Brain microvascular endothelial cell (primary cell): ENCODE results near the gene CACNA1E.
"Not testable (repeated sequence)": the region's sequence is repeated elsewhere in the genome, so short reads cannot be mapped to it uniquely, and the experiment has no call there.

Experiments
- DNase-seq: peaks from one replicate; pipeline ENCODE4 v3.0.0-alpha.2; 2020
- H3K27ac ChIP-seq: fragments of 250-450 bp; sonication (Bioruptor Pico); 2 replicates; pipeline ENCODE4 v1.5.1; 2020; ENCODE audit warnings: mild to moderate bottlenecking, moderate library complexity
- H3K27me3 ChIP-seq: fragments of 250-450 bp; sonication (Bioruptor Pico); replicated peaks from 2 replicates; pipeline ENCODE4 v1.5.1; 2020; ENCODE audit warnings: mild to moderate bottlenecking
- H3K36me3 ChIP-seq: fragments of 250-450 bp; sonication (Bioruptor Pico); replicated peaks from 2 replicates; pipeline ENCODE4 v1.5.1; 2020; ENCODE audit warnings: mild to moderate bottlenecking
- H3K4me3 ChIP-seq: 2 replicates; pipeline ENCODE4 v1.5.1; 2011; ENCODE audit warnings: low read depth, mild to moderate bottlenecking, control low read depth, low read length, moderate library complexity
- CTCF ChIP-seq: IDR thresholded peaks from 2 replicates; pipeline ENCODE4 v1.5.1; 2011; ENCODE audit warnings: low read depth, mild to moderate bottlenecking, moderate library complexity, low read length, control low read depth, inconsistent platforms; ENCODE audit errors: missing control alignments
- in situ Hi-C: cut with HindIII; loops from 2 replicates; pipeline ENCODE4 v1.10.0; 2017; ENCODE audit warnings: low sequenced_read_pairs, low pct_ligation_motif_present

Gene CACNA1E

DNA sequence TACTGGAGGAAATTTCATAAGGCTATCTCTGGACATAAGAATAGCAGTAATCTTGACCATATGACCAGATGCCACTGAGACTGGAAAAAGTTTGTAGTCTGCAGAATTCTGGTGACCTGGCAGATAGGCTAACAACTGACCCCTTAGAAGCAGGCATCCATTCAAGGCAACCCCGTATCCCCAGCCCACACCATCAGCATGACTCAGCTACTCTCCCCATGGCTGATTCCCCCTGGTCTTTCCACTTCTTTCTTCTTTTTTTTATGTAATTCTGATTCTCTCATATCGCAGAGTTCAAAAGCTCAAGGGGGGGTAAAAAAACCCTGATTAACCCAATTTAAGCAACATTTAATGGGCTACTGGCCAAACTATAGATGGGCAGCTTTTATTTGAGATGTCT is 335.1 kb downstream of the CACNA1E start:
- Histone ChIP-seq H3K4me3 (no peak overlapping the region), H3K36me3 (no peaks in the 10 kb centered on the region), H3K27ac (no peak overlapping the region), H3K27me3 (no peaks in the 10 kb centered on the region)
- in situ Hi-C loops: no loop called here
- DNase-seq: no peak
- no peak for TF ChIP-seq CTCF

DNA sequence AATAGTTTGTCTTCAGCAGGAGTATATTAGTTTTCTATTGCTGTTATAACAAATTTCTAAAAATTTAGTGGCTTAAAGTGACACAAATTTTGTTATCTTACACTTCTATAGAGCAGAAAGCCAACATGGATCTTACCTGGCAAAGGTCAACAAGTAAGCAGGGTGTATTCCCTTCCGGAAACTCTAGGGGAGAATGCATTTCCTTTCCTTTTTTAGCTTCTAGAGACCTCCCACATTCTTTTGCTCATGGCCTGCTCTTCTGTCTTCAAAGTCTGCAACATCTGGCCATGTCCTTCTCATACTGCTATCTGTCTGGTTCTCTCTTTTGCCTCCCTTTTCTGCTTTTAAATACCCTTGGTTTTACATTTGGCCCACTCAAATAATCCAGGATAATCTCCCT is 335.6 kb downstream of the CACNA1E start:
- H3K27ac ChIP-seq: no peak overlapping the region
- no peak for DNase-seq

GRCh38 chr1:181821701-181822100 is 338.4 kb downstream of the CACNA1E start:
- H3K36me3 ChIP-seq: no peaks in the 10 kb centered on the region
- no peak for TF ChIP-seq CTCF
- H3K27me3 ChIP-seq: no peaks in the 10 kb centered on the region
- DNase-seq: no peak
- in situ Hi-C loops: no loop called here
- no peak overlapping the region for H3K27ac ChIP-seq
- no peak overlapping the region for H3K4me3 ChIP-seq

More for the DNA sequence above, 335.6 kb downstream of the CACNA1E start:
- Histone ChIP-seq H3K36me3 (no peaks in the 10 kb centered on the region), H3K27me3 (no peaks in the 10 kb centered on the region), H3K4me3 (no peak overlapping the region)
- in situ Hi-C loops: no loop called here
- TF ChIP-seq CTCF: no peak

DNA sequence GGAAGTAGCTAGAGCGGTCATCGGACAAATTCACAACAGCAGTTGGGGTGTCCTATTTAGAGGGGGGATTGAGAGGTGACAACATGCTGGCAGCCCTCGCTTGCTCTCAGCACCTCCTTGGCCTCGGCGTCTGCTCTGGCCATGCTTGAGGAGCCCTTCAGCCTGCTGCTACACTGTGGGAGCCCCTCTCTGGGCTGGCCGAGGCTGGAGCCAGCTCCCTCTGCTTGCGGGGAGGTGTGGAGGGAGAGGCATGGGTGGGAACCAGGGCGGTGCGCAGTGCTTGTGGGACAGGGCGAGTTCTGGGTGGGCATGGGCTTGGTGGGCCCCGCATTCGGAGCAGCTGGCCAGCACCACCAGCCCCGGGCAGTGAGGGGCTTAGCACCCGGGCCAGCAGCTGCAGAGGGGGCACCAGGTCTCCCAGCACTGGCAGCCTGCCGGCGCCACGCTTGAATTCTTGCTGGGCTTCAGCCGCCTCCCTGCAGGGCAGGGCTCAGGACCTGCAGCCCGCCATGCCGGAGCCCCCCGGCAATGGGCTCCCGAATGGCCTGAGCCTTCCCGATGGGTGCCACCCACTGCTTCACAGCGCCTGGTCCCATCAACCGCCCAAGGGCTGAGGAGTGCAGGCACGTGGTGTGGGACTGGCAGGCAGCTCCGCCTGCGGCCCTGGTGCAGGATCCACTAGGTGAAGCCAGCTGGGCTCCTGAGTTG is 349.0 kb downstream of the CACNA1E start:
- H3K4me3 ChIP-seq, H3K27ac ChIP-seq, in situ Hi-C loops, H3K36me3 ChIP-seq, DNase-seq, H3K27me3 ChIP-seq: not testable (repeated sequence)

DNA sequence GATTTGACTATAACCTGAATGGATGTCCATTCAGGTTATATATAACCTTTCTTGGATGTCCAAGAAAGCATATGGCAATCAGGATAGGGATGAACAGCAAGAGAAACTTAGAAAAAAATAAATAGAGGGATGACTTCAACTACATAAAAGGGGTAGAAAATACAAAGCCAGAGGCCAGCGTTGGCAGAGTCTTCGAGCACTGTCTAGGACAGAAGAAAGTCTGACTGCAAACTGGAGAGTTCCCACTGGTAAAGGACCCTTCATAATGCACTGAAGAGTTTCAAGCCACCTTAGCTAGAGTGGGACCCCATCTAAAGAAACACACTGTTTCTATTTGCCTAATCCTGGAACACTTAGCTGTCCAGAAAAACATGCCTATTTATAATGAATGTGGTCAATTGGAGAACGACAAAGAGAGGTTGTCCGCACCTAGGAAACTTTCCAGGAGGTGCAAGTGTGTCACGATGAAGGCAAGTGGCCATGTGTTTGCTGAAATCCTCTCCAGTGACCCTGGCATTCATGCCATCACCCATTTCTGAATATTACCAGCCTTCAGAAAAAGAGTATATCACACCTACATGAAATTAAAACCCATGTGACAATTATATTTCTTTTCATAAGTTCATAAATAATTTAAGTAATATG is 362.8 kb downstream of the CACNA1E start:
- H3K27me3 ChIP-seq: no peaks in the 10 kb centered on the region
- TF ChIP-seq CTCF: no peak
- no peak overlapping the region for H3K27ac ChIP-seq
- H3K36me3 ChIP-seq: no peaks in the 10 kb centered on the region
- DNase-seq: no peak
- no peak overlapping the region for H3K4me3 ChIP-seq
- in situ Hi-C loops: no loop called here

DNA sequence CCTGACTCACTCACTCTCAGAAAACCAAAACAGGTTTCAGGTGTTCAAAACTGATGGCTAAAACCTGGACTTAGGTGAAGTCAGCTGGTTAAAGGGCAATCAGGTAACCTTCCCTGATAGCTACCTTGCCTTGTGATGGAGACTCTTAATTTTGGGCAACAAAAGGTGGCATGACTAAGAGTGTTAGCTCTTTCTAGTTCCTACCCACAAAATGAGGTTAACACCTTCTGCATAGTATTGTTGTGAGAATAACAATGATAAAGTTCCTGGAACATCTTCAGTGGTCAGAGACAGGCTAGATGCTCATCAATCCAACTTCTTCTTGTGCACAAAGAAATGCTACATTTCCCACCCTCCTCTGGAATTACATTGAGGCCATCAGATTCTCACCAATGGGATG is 363.4 kb downstream of the CACNA1E start:
- Histone ChIP-seq H3K27ac (no peak overlapping the region), H3K27me3 (no peaks in the 10 kb centered on the region), H3K36me3 (no peaks in the 10 kb centered on the region), H3K4me3 (no peak overlapping the region)
- in situ Hi-C loops: no loop called here
- no peak for TF ChIP-seq CTCF
- DNase-seq: no peak
